Right lung (tissue), 5 donors: ENCODE data around the gene ITGA2. TPM values are rescaled to one million over a fixed set of nuclear protein-coding genes. Genes with fewer than 3 reads are reported as not detected.
"Not testable (repeated sequence)": the region's sequence is repeated elsewhere in the genome, so short reads cannot be mapped to it uniquely, and the experiment has no call there.

Source experiments
- DNase-seq, 2 donors: peaks; one replicate each; pipeline ENCODE4 v3.0.0-alpha.2; 2013
- polyA plus RNA-seq, 5 donors: library from polyadenylated mRNA; unstranded; fragments of 120-200 nt; gene quantifications; one replicate each; pipeline versions ENCODE4 v1.2.1 to v1.2.3, GENCODE V29; 2013; ENCODE audit warnings: inconsistent platforms in 1 of 5, low replicate concordance in 1 of 5; ENCODE audit not compliant: insufficient read length in 5 of 5, insufficient read depth in 1 of 5

The ITGA2 gene
- polyA plus RNA-seq, 5 donors = 36.3 to 58.3 (median 54.2) TPM

GRCh38 chr5:53095931-53096525, 106.9 kb downstream of the ITGA2 start:
- DNase-seq = peak; percentile 18 to 51

GRCh38 chr5:53099546-53099945, 110.4 kb downstream of the ITGA2 start:
- DNase-seq = no peak

- DNase-seq = no peak
These were observed 111.5 kb downstream of the ITGA2 start for GRCh38 chr5:53100606-53101005.

- DNase-seq = no peak
These were observed 116.6 kb downstream of the ITGA2 start for GRCh38 chr5:53105611-53106300.

GRCh38 chr5:53109056-53109442, 119.9 kb downstream of the ITGA2 start:
- DNase-seq = no peak

GRCh38 chr5:53109443-53110127, 120.4 kb downstream of the ITGA2 start, which contains the start of gene MOCS2:
Gene MOCS2 (minus strand): TSS chr5:53109757. CDS start chr5:53107174, 2,583 bp downstream.
- peak; percentile 90 to 93 for DNase-seq

- DNase-seq = no peak
These were observed 121.0 kb downstream of the ITGA2 start for GRCh38 chr5:53110156-53110555.

- no peak for DNase-seq
These were observed 122.0 kb downstream of the ITGA2 start for GRCh38 chr5:53111139-53111538.

GRCh38 chr5:53112307-53112706, 123.2 kb downstream of the ITGA2 start:
- DNase-seq = not testable (repeated sequence)

GRCh38 chr5:53112909-53113308, 123.8 kb downstream of the ITGA2 start:
- DNase-seq = no peak

GRCh38 chr5:53113947-53114346, 124.8 kb downstream of the ITGA2 start:
- DNase-seq = no peak

- DNase-seq = no peak
These were observed 125.8 kb downstream of the ITGA2 start for GRCh38 chr5:53114988-53115387.

- no peak for DNase-seq
These were observed 127.4 kb downstream of the ITGA2 start for GRCh38 chr5:53116597-53116996.

GRCh38 chr5:53118879-53119278, 129.7 kb downstream of the ITGA2 start:
- DNase-seq = no peak

GRCh38 chr5:53120165-53120564, 131.0 kb downstream of the ITGA2 start:
- DNase-seq = no peak

GRCh38 chr5:53123702-53124101, 134.6 kb downstream of the ITGA2 start:
- DNase-seq = no peak

GRCh38 chr5:53126521-53126920, 137.4 kb downstream of the ITGA2 start:
- no peak for DNase-seq

GRCh38 chr5:53127107-53127506, 138.0 kb downstream of the ITGA2 start:
- DNase-seq = no peak

GRCh38 chr5:53128481-53128880, 139.3 kb downstream of the ITGA2 start:
- DNase-seq = no peak

- DNase-seq = no peak
These were observed 141.1 kb downstream of the ITGA2 start for GRCh38 chr5:53130266-53130665.

- DNase-seq = no peak
These were observed 143.9 kb downstream of the ITGA2 start for GRCh38 chr5:53133020-53133419.
